SKM-1 (cell line): ENCODE measurements around the gene MDFI.

Experiments
- DNase-seq: peaks from one replicate; lab custom pipeline; 2025; ENCODE audit not compliant: unreplicated experiment; lab: John Stamatoyannopoulos, UW

MDFI gene

DNA sequence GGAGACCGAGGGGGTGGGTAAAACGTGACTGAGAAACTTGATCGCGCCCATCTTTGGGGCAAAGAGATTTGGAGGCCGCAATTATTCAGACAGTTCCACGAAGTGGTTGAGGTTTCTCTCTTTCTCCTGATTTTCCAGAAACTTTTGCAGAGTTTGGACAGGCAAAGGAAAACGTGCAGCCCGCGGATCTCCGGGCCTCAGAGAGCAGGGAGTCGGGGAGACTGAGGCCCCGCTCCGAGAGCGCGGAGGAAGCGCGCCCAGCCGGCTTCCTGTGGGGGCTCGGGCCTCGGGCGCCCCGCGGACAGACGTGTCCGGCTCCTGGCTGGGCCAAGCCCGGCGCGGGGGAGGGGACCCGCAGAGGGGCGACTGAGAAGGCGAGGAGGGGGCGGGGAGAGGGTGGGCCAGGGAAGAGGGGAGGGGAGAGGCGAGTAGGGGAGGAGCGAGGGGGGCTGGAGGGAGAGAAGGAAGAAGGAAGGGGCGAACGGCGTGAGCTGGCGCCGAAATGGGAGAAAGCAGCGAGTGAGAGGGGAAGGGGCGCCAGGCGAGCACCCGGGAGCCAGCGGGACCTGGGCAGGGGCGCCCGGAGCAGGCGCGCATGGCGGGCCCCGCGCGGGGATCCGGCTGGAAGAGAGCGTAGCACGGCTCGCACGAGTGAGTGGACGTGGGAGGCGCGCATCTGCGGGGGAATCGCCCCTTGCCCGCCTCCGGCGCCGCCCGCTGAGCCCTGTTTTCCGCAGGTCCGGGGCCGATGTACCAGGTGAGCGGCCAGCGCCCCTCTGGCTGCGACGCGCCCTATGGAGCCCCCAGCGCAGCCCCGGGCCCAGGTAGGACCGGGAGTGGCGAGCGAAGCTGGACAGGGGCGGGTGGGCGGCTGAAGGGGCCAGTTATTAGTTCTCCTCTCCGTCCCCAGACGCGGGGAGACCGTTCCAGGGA is at the start of gene MDFI:
Gene MDFI, plus strand, starts transcription at position 467 of the 933 bp plus-strand sequence. Its CDS starts 282 bp downstream, at position 749.
- no peak for DNase-seq

- DNase-seq, result no peak
Measured at GRCh38 chr6:41589223-41589622, 49.0 kb upstream of the MDFI start.

- no peak for DNase-seq
Measured at GRCh38 chr6:41589636-41590622, 48.3 kb upstream of the MDFI start.

- DNase-seq, result no peak
Measured at GRCh38 chr6:41591122-41591521, 47.1 kb upstream of the MDFI start.

DNA sequence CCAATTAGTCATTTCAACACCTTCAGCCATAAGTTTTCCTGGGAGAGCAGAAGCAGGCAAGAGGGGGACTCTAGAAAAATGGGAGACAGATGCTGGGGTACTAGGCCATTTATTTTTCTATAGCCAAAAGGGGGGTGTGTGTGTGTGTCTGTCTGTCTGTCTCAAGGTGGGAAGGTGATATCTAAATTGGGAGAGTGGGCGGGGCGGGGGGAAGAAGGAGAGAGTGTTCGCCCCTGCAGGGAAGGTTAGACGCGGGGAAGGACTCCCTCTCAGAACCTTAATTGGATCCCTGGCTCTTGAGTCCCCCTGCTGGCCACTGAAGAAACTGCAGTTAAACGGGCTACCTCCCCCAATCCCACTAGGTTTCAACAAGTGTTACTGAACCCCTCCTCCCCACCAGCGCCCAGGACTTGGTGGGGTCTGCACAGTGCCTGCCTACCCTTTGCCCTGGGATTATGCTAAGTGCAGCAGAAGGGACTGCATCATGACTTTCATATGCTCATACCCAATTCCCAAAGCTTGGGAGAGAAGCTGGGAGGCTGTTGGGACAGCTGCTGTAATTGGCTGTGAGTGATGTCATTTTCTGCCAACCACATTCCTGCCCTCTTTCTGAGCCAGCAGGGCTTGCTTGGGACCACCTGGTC is 46.3 kb upstream of the MDFI start:
- peak; percentile 58 for DNase-seq

GRCh38 chr6:41593406-41593805 is 44.9 kb upstream of the MDFI start:
- no peak for DNase-seq

GRCh38 chr6:41593839-41594238 is 44.4 kb upstream of the MDFI start:
- no peak for DNase-seq

DNA sequence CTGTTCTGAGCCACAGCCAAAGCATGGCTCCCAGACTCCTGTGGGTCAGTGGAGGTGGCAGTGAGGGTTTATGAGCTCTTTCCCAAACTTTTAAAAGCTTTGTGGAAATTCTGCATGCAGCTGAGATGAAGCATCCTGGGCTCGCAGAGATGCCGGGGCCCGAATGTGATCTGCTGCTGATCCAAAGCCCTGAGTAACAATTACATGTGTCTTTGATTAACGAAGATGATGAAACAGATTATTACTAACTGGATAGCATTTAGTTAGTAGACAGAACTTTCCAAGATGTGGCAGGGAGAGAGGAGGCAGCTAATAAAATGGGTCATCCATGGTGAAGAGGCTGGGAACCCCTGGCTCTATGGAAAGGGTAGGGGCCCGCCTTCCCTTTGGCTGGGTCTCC is 43.9 kb upstream of the MDFI start:
- no peak for DNase-seq

GRCh38 chr6:41594766-41595165 is 43.5 kb upstream of the MDFI start:
- DNase-seq, result no peak

GRCh38 chr6:41595166-41595565 is 43.1 kb upstream of the MDFI start:
- no peak for DNase-seq

DNA sequence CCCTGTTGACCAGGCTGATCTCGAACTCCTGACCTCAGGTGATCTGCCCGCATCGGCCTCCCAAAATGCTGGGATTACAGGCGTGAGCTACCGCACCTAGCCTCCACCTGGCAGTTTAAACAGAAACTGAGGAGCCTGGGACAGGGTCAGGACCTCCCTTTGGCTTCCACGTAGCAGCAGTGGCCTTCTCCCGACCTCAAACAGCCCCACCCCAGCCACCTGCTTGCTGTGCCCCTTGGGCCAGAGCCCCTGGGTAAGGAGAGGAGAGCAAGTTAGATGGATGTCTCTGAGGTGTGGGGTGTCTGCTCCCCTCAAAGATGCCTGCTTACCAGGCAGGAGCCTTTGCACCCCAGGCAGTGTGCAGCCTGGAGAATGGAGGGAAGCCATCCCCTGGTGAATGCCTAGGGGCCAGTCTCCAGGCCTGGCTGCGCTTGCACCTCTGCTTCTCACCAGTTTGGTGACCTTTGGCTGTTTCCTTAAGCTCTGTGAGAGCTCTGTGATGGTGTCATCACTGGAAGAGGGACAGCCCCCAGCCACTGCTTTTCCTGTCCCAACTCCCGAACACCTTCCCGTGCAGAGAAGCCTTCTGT is 42.1 kb upstream of the MDFI start:
- DNase-seq, result no peak

DNA sequence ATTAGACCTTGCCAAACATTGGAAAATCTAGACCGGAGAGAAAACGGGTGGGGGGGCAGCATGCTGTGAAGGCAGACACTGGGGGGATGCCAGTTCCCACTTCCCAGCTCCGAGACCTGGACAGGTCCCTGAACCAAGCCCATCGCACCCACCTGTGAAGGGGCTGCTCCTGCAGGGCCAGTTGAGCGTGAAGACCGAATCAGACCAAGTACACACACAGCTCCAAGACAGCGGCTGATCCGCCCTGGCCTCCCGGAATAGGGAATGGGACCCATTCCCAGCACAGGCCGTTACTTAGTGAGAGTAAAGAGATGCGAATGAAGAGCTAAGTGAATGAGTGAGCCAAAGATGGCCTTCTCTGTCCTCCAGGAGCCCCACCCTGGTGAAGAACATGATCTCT is 41.5 kb upstream of the MDFI start:
- DNase-seq, result no peak

DNA sequence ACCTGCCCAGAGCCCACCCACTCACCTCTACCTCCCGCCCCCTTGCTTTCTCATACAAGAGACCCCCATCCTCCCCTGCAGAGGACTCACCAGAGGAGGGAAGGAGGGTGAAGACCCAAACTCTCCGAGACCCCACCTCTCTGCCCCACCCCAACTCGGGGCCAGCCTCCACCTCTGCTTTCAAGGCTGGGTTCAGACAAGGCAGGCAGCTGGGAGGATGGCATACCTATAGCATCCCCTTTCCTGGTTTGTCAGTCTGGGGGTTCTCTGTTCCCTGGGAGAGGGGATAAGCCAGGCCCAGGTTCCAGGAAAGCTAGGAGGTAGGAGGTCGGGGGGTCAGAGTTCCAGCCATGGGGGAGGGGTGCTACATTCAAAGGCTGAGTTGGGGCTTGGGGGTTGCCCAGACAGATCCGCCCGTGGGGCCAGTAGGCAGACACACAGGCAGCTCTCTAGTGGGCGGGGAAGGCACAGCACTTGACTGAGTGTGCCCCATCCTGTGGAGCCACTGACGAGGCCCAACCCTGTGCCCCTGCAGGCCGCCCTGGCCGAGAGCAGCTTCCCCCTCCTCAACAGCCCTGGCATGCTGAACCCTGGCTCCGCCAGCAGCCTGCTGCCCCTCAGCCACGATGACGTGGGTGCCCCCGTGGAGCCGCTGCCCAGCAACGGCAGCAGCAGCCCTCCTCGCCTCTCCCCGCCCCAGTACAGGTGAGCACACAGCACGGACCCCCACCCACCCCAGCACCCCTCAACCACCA is 40.8 kb upstream of the MDFI start:
- no peak for DNase-seq

GRCh38 chr6:41598670-41599014 is 39.6 kb upstream of the MDFI start:
- no peak for DNase-seq

DNA sequence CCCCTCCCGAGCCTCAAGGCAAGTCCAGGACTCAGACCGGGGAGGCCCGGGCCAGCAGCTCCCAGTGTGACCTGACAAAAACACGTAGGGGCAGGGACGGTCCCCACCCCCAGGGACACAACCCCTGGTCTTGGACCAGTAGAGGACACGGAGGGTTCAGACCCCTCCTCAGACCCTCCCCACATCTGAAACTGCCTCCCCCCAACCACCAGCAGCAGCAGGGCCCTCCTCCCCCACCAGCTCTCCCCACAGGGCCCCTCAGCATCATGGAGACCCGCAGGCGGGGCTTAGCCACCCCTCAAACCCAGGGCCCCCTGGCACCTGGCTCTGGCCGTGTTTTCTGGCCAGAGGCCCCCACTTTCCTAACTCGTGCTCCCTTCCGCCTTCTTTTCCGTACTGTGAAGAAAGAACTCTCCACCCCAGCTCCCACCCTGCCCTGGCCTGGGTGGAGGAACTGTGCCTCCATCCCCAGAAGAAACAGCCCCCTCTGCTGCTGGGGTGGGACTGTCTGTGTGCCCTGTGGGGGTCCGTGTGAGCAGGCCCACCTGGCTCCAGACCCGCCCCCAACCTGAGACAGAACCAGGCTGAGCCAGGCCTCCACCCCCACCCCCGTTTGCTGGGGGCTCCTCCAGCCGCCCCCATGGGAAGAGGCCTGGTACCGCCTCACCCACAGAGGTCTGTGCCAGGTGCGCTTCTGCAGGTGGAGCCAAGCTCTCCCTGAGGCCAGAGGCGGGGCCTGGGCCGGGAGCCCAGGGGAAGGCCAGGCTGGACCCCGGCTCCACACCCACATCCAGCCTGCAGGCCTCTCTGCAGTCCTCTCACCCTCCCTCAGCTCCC is 39.0 kb upstream of the MDFI start:
- no peak for DNase-seq

DNA sequence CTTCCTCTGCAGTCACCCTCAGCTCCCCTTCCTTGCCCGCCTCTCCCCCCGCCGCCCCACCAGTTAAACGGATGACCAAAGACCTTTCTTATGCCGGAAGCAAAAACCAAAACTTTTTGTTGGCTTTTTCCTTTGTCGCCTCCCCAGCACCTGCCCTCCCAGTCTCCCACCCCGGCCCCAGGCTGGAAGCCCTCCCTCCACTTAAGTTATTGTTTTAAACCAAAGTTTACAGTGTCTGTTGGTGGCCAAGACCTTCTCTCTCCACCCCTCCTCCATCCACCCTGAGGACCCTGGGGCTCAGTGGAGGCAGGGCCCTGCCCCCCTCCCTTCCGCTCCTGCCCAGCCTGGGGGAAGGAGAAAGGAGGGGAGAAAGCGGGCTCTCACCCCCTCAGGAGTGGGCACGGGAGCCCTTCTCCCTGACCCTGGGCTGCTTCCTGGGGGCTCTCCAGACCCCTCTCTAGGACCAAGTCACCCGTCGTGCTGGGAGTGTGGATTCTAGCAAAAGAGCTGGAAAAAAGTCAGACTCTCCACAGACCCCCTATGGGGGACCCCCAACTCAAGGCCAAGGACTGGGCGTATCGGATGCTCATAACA is 38.3 kb upstream of the MDFI start:
- no peak for DNase-seq

DNA sequence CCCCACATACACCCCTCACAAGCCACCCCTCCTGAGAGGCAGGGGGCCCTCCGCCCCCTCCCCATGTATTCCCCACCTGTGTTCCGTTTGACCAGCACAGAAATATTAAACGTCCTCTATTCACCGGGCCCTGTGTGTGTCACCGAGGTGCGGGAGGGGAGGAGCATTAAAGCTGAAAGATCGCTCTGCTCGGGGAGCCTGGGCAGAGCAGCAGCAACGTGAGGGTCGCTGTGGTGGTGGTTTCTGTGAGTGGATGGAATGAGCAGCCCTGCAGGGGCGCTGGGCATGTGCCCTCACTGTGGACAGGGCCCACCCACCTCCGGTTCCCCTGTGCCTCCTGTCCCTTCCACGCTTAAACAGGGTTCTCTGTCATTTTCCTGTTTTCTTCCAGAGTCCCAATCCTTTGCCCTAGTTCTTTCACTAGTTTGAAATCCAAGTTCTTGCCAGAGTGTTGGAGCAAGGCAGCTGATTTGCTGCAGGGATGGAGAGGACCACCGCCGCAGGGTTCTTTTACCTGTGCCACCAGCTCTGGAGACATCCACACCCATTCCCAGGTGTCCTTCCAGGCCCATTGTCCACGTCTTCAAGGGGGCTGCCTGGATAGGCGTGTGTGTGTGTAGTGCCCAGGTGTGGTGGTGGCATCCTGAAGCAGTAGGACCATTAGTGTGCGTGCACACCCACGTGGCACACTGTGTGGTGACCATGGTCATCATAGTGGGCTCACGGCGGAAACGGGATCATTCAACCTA is 37.6 kb upstream of the MDFI start:
- no peak for DNase-seq

DNA sequence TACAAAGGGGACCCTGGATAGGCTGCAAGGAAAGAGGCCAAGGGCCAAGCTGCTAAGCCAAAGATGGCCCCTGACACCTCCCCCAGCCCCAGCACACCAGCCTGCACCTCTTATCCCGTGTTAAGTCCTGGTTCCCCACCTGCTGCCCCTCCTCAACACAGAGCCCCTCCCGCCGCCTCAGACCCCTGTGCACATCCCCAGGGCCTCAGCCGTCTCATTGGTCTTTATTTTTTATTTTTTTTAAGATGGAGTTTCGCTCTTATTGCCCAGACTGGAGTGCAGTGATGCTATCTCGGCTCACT is 37.1 kb upstream of the MDFI start:
- no peak for DNase-seq

DNA sequence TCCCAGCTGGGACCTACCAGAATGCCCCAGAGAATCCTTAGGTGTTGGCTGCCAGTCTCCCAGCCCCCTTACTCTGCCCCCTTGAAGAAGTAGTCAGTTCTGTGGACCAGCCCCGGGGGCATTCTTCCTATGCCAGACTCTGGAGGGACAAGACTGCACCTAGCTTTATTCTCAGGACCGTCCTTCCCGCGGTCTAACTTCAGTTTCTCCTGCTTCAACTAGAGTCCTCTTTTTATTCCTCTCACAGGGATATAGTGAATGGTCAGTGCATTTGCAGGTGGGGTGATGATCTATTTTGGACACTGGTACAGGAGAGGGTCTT is 35.9 kb upstream of the MDFI start:
- no peak for DNase-seq
